Keratinocyte (primary cell): ENCODE measurements around the gene NKX2-2. TPM values are rescaled to one million over a fixed set of nuclear protein-coding genes. Genes with fewer than 3 reads are reported as not detected.

ENCODE experiments used
- DNase-seq: peaks from one replicate; pipeline ENCODE4 v3.0.0-alpha.2; 2011; ENCODE audit warnings: low read depth, missing footprints, low spot score
- FAIRE-seq: peaks from 2 replicates; lab custom pipeline; 2011; peaks lifted over from hg19 to GRCh38; lab: Jason Lieb, UNC
- H2AFZ ChIP-seq: 2 replicates; pipeline ENCODE4 v1.6.0; 2012; ENCODE audit warnings: low read length, control low read depth, inconsistent platforms; ENCODE audit not compliant: control insufficient read depth
- H3K27ac ChIP-seq: 2 replicates; pipeline ENCODE4 v1.5.1; 2011; ENCODE audit warnings: low read length; ENCODE audit not compliant: control insufficient read depth, insufficient read depth
- H3K27me3 ChIP-seq: 3 replicates; pipeline ENCODE4 v1.6.0; 2011; ENCODE audit warnings: low read length; ENCODE audit not compliant: control insufficient read depth, insufficient read depth; ENCODE audit errors: extremely low read depth
- H3K36me3 ChIP-seq, 2 experiments: 2 replicates in 1 of 2; 3 replicates in 1 of 2; pipeline ENCODE4 v1.5.1; 2011; ENCODE audit warnings: low read length in 2 of 2, mild to moderate bottlenecking in 1 of 2; ENCODE audit not compliant: control insufficient read depth in 2 of 2, insufficient read depth in 2 of 2; ENCODE audit errors: extremely low read depth in 1 of 2
- H3K4me1 ChIP-seq: 3 replicates; pipeline ENCODE4 v1.5.1; 2011; ENCODE audit warnings: low read length; ENCODE audit not compliant: control insufficient read depth, insufficient read depth; ENCODE audit errors: extremely low read depth
- H3K4me2 ChIP-seq: 3 replicates; pipeline ENCODE4 v1.6.0; 2011; ENCODE audit warnings: low read depth, low read length; ENCODE audit not compliant: control insufficient read depth, insufficient read depth; ENCODE audit errors: extremely low read depth
- H3K4me3 ChIP-seq, 3 experiments: fragments of 200-600 bp in 1 of 3; sonication (generic) in 1 of 3; 2 replicates in 2 of 3; 3 replicates in 1 of 3; pipeline ENCODE4 v1.5.1; 2011 to 2016; ENCODE audit warnings: low read length in 3 of 3, mild to moderate bottlenecking in 3 of 3, control low read depth in 2 of 3, inconsistent platforms in 1 of 3, low read depth in 1 of 3, mixed read lengths in 1 of 3, mixed run types in 1 of 3, moderate library complexity in 1 of 3; ENCODE audit not compliant: control insufficient read depth in 2 of 3, insufficient read depth in 2 of 3; ENCODE audit errors: extremely low read depth in 1 of 3
- H3K79me2 ChIP-seq: 2 replicates; pipeline ENCODE4 v1.6.0; 2012; ENCODE audit warnings: low read length; ENCODE audit not compliant: control insufficient read depth, insufficient read depth
- H3K9ac ChIP-seq: 3 replicates; pipeline ENCODE4 v1.6.0; 2011; ENCODE audit warnings: low read length; ENCODE audit not compliant: control insufficient read depth, insufficient read depth; ENCODE audit errors: extremely low read depth
- H3K9me1 ChIP-seq: 3 replicates; pipeline ENCODE4 v1.6.0; 2011; ENCODE audit warnings: low read length; ENCODE audit not compliant: control insufficient read depth, insufficient read depth; ENCODE audit errors: extremely low read depth
- H3K9me3 ChIP-seq: 2 replicates; pipeline ENCODE4 v1.5.1; 2012; ENCODE audit warnings: low read depth, low read length; ENCODE audit not compliant: control insufficient read depth
- H4K20me1 ChIP-seq: 3 replicates; pipeline ENCODE4 v1.6.0; 2011; ENCODE audit warnings: low read length; ENCODE audit not compliant: control insufficient read depth, insufficient read depth; ENCODE audit errors: extremely low read depth
- CTCF ChIP-seq, 3 experiments: IDR thresholded peaks in 1 of 3; conservative IDR thresholded peaks in 1 of 3; optimal IDR thresholded peaks in 1 of 3; 2 replicates in 2 of 3; 3 replicates in 1 of 3; pipeline versions ENCODE3 to v1.5.1; 2011; ENCODE audit warnings: low read length in 3 of 3, mild to moderate bottlenecking in 3 of 3, moderate library complexity in 2 of 3, control low read depth in 1 of 3, inconsistent platforms in 1 of 3; ENCODE audit not compliant: insufficient read depth in 2 of 3; ENCODE audit errors: extremely low read depth in 1 of 3
- EZH2 ChIP-seq: IDR thresholded peaks from one replicate; pipeline ENCODE4 v1.6.1; 2012; ENCODE audit warnings: inconsistent platforms, mild to moderate bottlenecking, low read length, moderate library complexity
- dilution Hi-C: fragments of 300-500 bp; cut with MboI; formaldehyde crosslinking; loops from one replicate; pipeline ENCODE4 v1.7.0; 2020; ENCODE audit warnings: low sequenced_read_pairs; ENCODE audit not compliant: extremely low pct_ligation_motif_present
- polyA plus RNA-seq, 5 experiments: library from polyadenylated mRNA; depleted of rRNA in 3 of 5; stranded (reverse) in 3 of 5; stranded (forward) in 1 of 5; unstranded in 1 of 5; fragments of >200 nt; gene quantifications; 1 replicate in 1 of 5; 2 replicates in 3 of 5; 3 replicates in 1 of 5; pipeline versions ENCODE4 v1.2.1 to v1.2.3, GENCODE V29; 2011 to 2012; ENCODE audit warnings: missing spikeins in 2 of 5, low read depth in 1 of 5, low replicate concordance in 1 of 5

The NKX2-2 gene
- polyA plus RNA-seq, 1 donor (not counting 4 experiments of a cell fraction or from before 2014, with no cell fraction given) = not detected

- no peak overlapping the region for H3K9ac ChIP-seq
- H3K9me1 ChIP-seq = no peaks in the 10 kb centered on the region
- H3K36me3 ChIP-seq = no peaks in the 10 kb centered on the region
- H2AFZ ChIP-seq = no peak overlapping the region
- peak; percentile 19 for TF ChIP-seq EZH2
- no peak for TF ChIP-seq CTCF (optimal IDR thresholded peaks at IDR 0.05 in 1 of 3, IDR thresholded peaks at IDR 0.05 in 1 of 3, conservative IDR thresholded peaks at IDR 0.05 in 1 of 3; ENCODE audit: extremely low read depth in 1 of 3, insufficient read depth in 2 of 3, low read length in 3 of 3)
- FAIRE-seq (no peak), DNase-seq (no peak)
- H3K4me3 ChIP-seq = no peak overlapping the region
- H4K20me1 ChIP-seq = no peaks in the 10 kb centered on the region
- H3K4me1 ChIP-seq = no peaks in the 10 kb centered on the region
- dilution Hi-C loops = no loop called here
- H3K27me3 ChIP-seq = peaks cover 97% of the 10 kb centered on the region
- no peaks in the 10 kb centered on the region for H3K9me3 ChIP-seq
- H3K79me2 ChIP-seq = no peaks in the 10 kb centered on the region
- H3K27ac ChIP-seq = no peak overlapping the region
- peak overlapping the region; percentile 46 for H3K4me2 ChIP-seq
Observed at GRCh38 chr20:21520702-21521595, 7.1 kb upstream of the NKX2-2 start.

DNA sequence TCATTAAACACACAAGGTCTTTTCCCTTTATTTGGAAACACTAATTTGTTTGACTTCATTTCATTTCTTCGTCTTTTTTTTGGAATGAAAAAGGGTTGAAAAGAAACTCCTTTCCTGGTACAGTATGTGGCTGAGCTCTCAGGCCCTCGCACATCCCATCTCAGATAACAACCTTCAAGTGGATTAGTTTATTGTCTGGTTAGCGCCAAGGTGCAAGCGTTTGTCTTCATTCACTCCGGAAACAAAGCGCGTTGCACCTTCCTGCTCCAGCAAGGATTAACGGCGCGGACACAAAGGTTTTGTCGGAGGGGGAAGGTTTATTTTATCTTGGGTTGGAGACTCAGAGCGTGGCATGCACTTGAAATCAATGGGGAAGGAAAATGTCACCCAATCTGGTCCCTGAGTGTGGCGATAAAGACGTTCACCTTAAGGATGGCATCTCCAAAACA, 5.3 kb upstream of the NKX2-2 start:
- peaks cover 99% of the 10 kb centered on the region for H3K27me3 ChIP-seq
- H3K9me3 ChIP-seq = no peaks in the 10 kb centered on the region
- H3K36me3 ChIP-seq = no peaks in the 10 kb centered on the region
- dilution Hi-C loops = no loop called here
- H4K20me1 ChIP-seq = no peaks in the 10 kb centered on the region
- H3K4me2 ChIP-seq = no peak overlapping the region
- no peak overlapping the region for H2AFZ ChIP-seq
- no peak for TF ChIP-seq CTCF (optimal IDR thresholded peaks at IDR 0.05 in 1 of 3, IDR thresholded peaks at IDR 0.05 in 1 of 3, conservative IDR thresholded peaks at IDR 0.05 in 1 of 3; ENCODE audit: extremely low read depth in 1 of 3, insufficient read depth in 2 of 3, low read length in 3 of 3)
- TF ChIP-seq EZH2 = no peak
- FAIRE-seq (no peak), DNase-seq (no peak)
- H3K4me3 ChIP-seq = no peak overlapping the region
- no peak overlapping the region for H3K27ac ChIP-seq
- no peaks in the 10 kb centered on the region for H3K9me1 ChIP-seq
- H3K4me1 ChIP-seq = no peaks in the 10 kb centered on the region
- H3K79me2 ChIP-seq = no peaks in the 10 kb centered on the region
- no peak overlapping the region for H3K9ac ChIP-seq
